Prostate gland (tissue), 2 donors: ENCODE results near the gene NXN. TPM values are rescaled to one million over a fixed set of nuclear protein-coding genes. Genes with fewer than 3 reads are reported as not detected.
"Not testable (repeated sequence)": the region's sequence is repeated elsewhere in the genome, so short reads cannot be mapped to it uniquely, and the experiment has no call there.

Experiments used
- DNase-seq: peaks from one replicate; pipeline ENCODE4 v3.0.0-alpha.2; 2019; ENCODE audit warnings: low spot score
- H3K27ac ChIP-seq, 2 donors: fragments of 200-600 bp; sonication (generic); 2 replicates each; pipeline ENCODE4 v1.5.1; 2017 to 2019
- H3K27me3 ChIP-seq: fragments of 200-600 bp; sonication (generic); replicated peaks from 2 replicates; pipeline ENCODE4 v1.5.1; 2019; ENCODE audit not compliant: insufficient read depth
- H3K36me3 ChIP-seq, 2 donors: fragments of 200-600 bp; sonication (generic); 1 replicate in 1 of 2; 2 replicates in 1 of 2; pipeline versions ENCODE4 v1.5.1 to v1.8.1; 2017 to 2019
- H3K4me1 ChIP-seq: fragments of 200-600 bp; sonication (generic); replicated peaks from 2 replicates; pipeline ENCODE4 v1.5.1; 2019
- H3K4me3 ChIP-seq, 2 donors: fragments of 200-600 bp; sonication (generic); 2 replicates each; pipeline ENCODE4 v1.5.1; 2017 to 2019
- H3K9me3 ChIP-seq: fragments of 200-600 bp; sonication (generic); 2 replicates; pipeline ENCODE4 v1.5.1; 2017
- CTCF ChIP-seq, 4 experiments: fragments of 200-600 bp in 2 of 4; fragments of 450-650 bp in 2 of 4; sonication (generic) in 2 of 4; IDR thresholded peaks; 1 replicate in 3 of 4; 2 replicates in 1 of 4; pipeline ENCODE4 v1.5.1; 2016 to 2019; ENCODE audit warnings: antibody characterized with exemption in 4 of 4, mild to moderate bottlenecking in 2 of 4, moderate library complexity in 2 of 4
- POLR2A ChIP-seq: fragments of 450-650 bp; IDR thresholded peaks from one replicate; pipeline ENCODE4 v1.6.1; 2016; ENCODE audit warnings: antibody characterized with exemption, mild to moderate bottlenecking
- POLR2AphosphoS5 ChIP-seq: sonication (generic); formaldehyde crosslinking; IDR thresholded peaks from one replicate; pipeline ENCODE4 v1.6.1; 2017; ENCODE audit warnings: antibody characterized with exemption
- WGBS: methylation state at CpG from one replicate; pipeline ENCODE4 v1.1.5; 2018; 5-methylcytosine and 5-hydroxymethylcytosine counted together
- intact Hi-C: fragments of 100-400 bp; cut with DNase I; formaldehyde crosslinking; loops from one replicate; pipeline ENCODE4 v1.14.2; 2022
- total RNA-seq, 2 donors: library from RNA; depleted of rRNA; stranded (reverse); fragments of >200 nt; gene quantifications; one replicate each; pipeline ENCODE4 v1.1.0, GENCODE V29; 2016

Gene NXN
- total RNA-seq, 2 donors from 2014 or later: 56.2 to 56.7 TPM

GRCh38 chr17:925817-926216 is 53.8 kb downstream of the NXN start:
- no peaks in the 10 kb centered on the region for H3K9me3 ChIP-seq
- H3K36me3 ChIP-seq: no peaks in the 10 kb centered on the region
- H3K27me3 ChIP-seq: no peaks in the 10 kb centered on the region
- peak overlapping the region; percentile 74 to 77 for H3K27ac ChIP-seq
- peaks cover 10% of the 10 kb centered on the region for H3K4me1 ChIP-seq
- intact Hi-C loops: no loop called here
- no peak overlapping the region for H3K4me3 ChIP-seq
- WGBS: 47% methylated on average over 6 of the region's 6 CpGs
- no peak for DNase-seq
- TF ChIP-seq POLR2A (no peak), POLR2AphosphoS5 (no peak), CTCF (IDR thresholded peaks at IDR 0.05) (no peak)

- Histone ChIP-seq H3K36me3 (no peaks in the 10 kb centered on the region), H3K27me3 (no peaks in the 10 kb centered on the region), H3K27ac (peak overlapping the region; percentile 74 to 77), H3K9me3 (no peaks in the 10 kb centered on the region), H3K4me1 (peaks cover 10% of the 10 kb centered on the region), H3K4me3 (no peak overlapping the region)
- intact Hi-C loops: no loop called here
- DNase-seq: peak; percentile 89
- WGBS: 38% methylated on average over 15 of the region's 15 CpGs
- TF ChIP-seq POLR2AphosphoS5 (peak; percentile 94), CTCF (IDR thresholded peaks at IDR 0.05) (no peak)
Observed at GRCh38 chr17:924711-925475, 54.7 kb downstream of the NXN start.

GRCh38 chr17:924306-924705 is 55.3 kb downstream of the NXN start:
- H3K36me3 ChIP-seq, H3K4me1 ChIP-seq, H3K4me3 ChIP-seq, H3K9me3 ChIP-seq, intact Hi-C loops, H3K27me3 ChIP-seq, DNase-seq: not testable (repeated sequence)
- 63% methylated on average over 15 of the region's 15 CpGs for WGBS
- peak overlapping the region; percentile 74 to 77 for H3K27ac ChIP-seq

GRCh38 chr17:923633-924032 is 55.9 kb downstream of the NXN start:
- DNase-seq: no peak
- TF ChIP-seq POLR2AphosphoS5: no peak
- no peak for TF ChIP-seq POLR2A
- TF ChIP-seq CTCF (IDR thresholded peaks at IDR 0.05): no peak
- H3K4me3 ChIP-seq: no peak overlapping the region
- no peaks in the 10 kb centered on the region for H3K27me3 ChIP-seq
- 82% methylated on average over 9 of the region's 9 CpGs for WGBS
- intact Hi-C loops: no loop called here
- H3K4me1 ChIP-seq: peaks cover 10% of the 10 kb centered on the region
- no peaks in the 10 kb centered on the region for H3K9me3 ChIP-seq
- no peaks in the 10 kb centered on the region for H3K36me3 ChIP-seq
- H3K27ac ChIP-seq: no peak overlapping the region

GRCh38 chr17:921161-921560 is 58.4 kb downstream of the NXN start:
- no peaks in the 10 kb centered on the region for H3K27me3 ChIP-seq
- H3K4me3 ChIP-seq: no peak overlapping the region
- WGBS: 61% methylated on average over 13 of the region's 13 CpGs
- DNase-seq: peak; percentile 59
- peak overlapping the region in 1 of 2 donors; percentile 9 for H3K27ac ChIP-seq
- no peaks in the 10 kb centered on the region for H3K9me3 ChIP-seq
- intact Hi-C loops: no loop called here
- H3K4me1 ChIP-seq: peaks cover 4% of the 10 kb centered on the region
- no peaks in the 10 kb centered on the region for H3K36me3 ChIP-seq
- TF ChIP-seq POLR2AphosphoS5 (no peak), POLR2A (no peak), CTCF (IDR thresholded peaks at IDR 0.05) (no peak)
